NOMO-1 treated with DMSO at 0.1 percent for 48 hours (cell line): ENCODE measurements around the gene PHTF2.
A peak's percentile ranks its signal among the peaks of the same experiment; 100 is the strongest.

ENCODE experiments used
- DNase-seq: peaks from one replicate; lab custom pipeline; 2025; ENCODE audit not compliant: unreplicated experiment; lab: John Stamatoyannopoulos, UW

PHTF2 gene

GRCh38 chr7:77791956-77792355 lies 6.6 kb upstream of the PHTF2 start:
- no peak for DNase-seq

DNA sequence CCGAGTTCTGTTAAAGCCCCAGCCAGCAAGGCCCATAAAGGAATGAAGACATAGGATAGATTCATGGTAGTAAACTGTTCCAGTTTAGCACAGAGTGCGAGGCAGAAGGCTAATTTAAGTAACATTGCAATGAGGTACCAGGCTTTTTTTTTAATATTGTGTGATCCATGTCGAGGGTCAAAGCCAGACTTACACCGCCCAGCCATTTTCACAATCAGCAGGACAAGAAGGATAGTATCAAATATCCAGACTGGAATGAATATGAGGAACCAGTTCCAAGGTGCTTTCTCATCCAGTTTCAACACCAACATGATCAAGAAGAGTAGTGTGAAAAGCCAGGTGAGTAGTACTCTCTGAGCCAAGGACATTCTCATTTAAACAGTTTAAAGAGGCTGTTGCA lies 4.6 kb upstream of the PHTF2 start:
- no peak for DNase-seq

- DNase-seq: no peak
Measured at GRCh38 chr7:77796109-77796508, 2.5 kb upstream of the PHTF2 start.

- no peak for DNase-seq
Measured at GRCh38 chr7:77796960-77797359, 1.6 kb upstream of the PHTF2 start.

DNA sequence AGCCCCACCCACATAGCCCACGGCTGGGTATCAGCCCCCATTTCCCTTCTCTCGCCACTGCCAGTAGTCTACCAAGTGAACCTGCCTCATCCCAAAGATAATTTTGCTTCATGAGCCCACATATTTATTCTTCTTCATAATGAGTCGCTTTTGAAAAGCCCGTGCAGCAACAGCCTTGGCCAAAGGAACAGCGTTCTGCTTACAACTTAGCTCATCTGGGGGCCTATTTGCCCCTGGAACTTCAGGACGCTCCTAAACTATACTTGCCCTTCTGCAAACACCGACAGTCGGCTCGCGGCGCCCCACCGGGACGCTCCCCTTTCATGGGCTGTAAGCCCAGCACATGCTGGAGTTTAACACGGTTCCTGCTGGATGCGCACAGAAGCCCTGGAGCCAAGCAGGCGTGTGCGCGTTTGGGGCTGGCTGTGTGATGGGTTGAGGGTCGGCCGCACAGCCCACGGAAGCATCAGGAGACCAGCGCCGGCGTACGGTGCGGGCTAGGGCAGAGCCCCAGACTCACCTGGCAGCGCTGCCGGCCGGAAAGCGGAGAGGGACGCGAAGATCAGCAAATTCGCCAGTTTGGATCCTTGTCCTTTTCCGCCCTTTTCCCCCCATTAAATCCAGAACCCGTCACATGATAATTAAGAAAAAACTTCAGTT lies 709 bp upstream of the PHTF2 start:
- peak; percentile 60 for DNase-seq

DNA sequence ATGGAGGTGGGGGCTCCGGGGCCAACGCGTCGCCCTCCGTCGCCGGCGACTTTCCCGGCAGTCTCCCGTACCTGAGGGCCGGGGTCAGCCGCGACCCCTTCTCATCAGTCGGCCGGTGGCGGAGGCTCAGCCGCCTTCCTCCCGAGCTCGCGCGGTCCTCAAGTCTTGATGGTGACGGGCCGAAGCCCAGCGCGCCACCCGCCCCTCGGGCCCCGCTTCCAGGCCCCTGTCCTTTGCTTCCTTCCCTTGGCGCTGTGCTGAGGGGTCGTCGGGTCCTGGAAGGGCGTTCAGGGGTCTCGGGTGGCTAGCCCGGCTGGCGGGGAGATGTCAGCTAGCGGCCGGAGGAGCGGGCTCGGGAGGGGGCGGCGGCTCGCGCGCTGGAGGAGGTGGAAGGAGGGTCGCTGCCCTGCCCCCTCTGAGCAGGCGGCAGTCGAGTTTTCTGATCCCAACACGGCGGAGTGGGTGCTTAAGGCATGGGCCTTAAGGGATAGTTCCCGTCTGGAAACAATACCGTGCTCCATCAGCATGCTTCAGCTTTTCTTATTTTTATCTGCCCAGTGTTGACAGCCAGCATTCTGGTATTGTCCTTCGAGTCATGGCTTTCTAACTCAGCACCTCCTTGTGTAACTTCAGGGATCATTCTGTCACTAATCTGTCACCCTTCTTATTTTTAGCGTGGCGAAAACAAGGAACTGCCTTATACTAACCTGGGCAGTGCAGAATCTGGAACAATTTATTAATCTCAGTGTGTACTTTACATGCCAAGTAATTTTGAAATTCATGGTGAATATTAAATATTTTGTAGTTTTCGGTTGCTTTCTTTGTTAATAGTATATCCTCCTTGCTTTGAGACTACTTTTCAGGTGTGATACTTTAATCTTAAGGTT lies 748 bp downstream of the PHTF2 start:
- peak; percentile 96 for DNase-seq

DNA sequence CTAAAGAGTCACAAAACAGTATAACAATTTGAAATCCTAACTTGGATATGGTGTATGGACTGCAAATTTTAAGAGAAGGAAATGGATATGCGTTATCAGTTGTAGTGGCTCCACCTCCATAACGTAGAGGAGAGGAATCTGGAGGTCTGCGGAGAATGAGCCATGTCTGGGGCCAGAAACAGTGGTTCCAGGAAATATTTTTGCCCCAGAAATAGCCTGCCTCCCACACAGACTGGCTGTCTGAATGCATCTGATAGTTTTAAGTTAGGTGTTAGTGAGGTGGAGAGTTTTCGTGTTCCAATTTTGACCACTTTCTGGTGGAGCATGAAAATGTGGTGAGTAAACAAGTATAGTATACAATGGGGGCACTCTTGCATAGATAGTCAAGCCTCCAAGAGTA lies 1.6 kb downstream of the PHTF2 start:
- no peak for DNase-seq

DNA sequence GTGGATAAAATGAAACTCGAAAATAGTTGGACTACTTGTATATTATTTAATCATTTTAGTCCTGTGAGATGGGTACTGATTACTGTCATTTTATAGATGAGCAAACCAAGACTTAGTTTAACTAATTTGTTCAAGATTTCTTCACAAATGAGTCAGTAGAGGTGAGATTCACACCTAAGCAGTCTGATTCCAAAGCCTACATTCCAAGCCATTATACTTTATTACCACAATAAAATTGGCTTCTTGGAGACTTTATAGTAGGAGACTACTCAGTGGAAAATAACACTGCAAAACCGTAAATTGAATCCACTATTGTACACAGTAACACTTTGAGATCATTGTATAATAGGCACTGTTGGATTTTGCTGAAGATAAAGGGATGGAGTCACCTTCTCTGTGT lies 2.2 kb downstream of the PHTF2 start:
- no peak for DNase-seq

DNA sequence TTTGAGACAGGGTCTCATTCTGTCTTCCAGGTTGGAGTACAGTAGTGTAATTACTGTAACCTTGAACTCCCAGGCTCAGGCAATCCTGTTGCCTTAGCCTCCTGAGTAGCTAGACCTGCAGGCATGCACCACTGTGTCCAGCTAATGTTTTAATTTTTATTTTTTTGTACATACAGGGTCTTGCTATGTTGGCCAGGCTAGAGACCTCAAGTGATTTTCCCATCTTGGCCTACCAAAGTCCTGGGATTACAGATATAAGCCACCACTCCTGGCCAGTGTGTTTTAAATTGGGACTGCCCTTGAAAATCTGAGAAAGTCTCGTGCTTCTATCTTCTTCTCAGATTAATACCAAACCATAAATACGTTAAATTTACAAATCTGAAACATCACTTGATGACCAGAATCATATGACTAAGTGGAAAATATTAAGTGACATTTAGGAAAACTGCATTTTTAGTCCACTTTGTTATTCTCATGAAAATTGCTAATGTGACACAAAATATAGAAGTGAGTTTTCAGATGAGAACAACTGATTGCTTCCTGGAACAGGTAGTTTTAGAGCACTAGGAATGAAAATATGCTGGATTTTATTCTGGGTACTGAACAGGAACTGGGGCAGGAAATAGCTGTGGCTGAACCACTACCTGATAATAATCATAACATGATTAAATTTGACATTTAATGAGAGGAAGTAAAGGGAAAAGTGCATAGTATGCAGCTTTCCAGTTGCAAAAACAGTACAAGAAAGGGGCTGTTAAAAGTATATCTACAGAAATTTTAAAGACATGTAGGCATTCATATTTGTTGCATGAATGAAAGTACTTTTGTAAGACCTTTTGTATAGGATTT lies 4.2 kb downstream of the PHTF2 start:
- DNase-seq: peak; percentile 55

DNA sequence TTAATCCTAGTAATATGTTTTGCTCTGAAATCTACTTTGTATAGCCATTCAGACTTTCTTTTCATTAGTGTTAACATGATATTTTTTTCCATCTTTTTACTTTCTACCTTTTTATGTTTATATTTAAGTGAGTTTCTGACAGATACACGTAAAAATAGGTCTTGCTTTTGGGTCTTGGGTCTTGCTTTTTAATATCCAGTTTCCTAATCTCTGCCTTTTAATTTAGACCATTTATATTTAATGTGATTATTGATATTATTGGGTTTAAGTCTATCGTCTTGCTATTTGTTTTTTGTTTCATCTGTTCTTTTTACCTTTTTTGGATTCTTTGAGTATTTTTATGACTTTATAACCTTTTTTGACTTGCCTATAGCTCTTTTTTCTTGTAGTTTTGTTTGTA lies 7.9 kb downstream of the PHTF2 start:
- no peak for DNase-seq

DNA sequence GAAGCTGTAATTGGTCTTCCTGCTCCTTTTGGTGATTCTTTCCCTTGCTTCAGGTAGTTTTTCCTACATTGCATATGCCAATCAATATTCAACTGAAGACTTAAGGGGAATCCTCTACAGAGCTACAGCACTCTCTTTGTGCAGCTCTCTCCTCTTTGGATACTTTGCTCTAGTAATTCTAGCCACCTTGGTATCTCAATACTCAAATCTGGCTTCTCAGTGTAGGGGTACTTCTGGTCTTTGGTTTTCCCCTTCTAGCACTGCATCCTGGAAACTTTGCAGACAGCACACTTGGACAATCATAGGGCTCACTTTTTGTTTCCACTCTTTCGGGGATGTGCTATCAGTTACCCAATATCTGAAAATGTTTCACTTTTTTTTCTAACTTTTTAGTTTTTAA lies 9.9 kb downstream of the PHTF2 start:
- DNase-seq: no peak

DNA sequence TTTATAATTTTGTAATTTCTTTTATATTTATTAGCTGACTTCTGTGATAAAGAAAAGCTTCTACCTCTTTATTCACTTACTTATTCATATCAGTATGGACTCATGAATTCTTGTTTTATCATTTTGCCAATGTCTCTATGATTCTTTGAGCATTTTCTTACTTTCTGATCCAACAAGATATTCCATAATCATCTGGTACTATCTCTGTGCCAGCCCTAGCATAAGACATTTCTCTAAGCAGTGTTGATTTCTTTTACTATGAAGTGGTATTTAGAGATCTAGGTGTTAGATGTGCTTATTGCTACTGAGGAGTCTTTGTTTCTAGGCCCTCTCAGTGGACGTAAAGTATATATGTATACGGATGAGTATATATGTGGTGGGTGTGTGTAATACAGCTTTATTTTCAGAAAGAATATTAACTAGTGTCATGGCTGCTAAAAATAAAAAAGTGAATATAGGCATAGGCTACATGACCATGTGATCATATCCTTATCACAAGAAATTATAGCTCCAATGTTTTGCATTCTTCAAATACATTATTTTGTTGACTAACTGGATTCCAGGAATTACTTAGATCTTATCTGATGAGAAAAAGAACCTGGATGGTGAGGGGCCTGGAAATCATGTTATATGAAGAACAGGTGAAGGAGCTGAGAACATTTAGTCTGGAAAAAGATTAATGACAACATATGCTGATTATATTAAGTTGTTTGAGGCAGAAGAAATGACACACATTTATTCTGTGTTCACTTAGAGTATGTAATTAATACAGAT lies 13.1 kb downstream of the PHTF2 start:
- DNase-seq: no peak

DNA sequence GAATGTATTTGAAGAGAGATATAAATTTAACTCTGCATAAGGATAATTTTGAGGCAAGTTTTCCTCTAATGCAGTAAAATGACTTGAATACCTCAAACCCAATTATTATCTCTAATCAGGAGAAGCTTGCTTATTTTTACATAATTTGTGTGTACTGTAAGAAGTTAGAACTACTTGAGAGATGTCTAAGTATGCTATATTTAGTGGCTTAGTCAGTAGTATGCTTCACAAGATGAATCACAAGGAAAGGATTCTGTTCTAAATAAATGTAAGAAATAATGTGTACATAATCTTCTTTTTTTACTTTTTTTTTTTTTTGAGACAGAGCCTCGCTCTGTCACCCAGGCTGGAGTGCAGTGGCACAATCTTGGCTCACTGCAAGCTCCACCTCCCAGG lies 13.7 kb downstream of the PHTF2 start:
- no peak for DNase-seq

GRCh38 chr7:77813180-77813579 lies 14.6 kb downstream of the PHTF2 start:
- peak; percentile 37 for DNase-seq

- DNase-seq: peak; percentile 96
Measured at GRCh38 chr7:77819021-77819420, 20.4 kb downstream of the PHTF2 start.

GRCh38 chr7:77820967-77821366 lies 22.4 kb downstream of the PHTF2 start:
- no peak for DNase-seq

DNA sequence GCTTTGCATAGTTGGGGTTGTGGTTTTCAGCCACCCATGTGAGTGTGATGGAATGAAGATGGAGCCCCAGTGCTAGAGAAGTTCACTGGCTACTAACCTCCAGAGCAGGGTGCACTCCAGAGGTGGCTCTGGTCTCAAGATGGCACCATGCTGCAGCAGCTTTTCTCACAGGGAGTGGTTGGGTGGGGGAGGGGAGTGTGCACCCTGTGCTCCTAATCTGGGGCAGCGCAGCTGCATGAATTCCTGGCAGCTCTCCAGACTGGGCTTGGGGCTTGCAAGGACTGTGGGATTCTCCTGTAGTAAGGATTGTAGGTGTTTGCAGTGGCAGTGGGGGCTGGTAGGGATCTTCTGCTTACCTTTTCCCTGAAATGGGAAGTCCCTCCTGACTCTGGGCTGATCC lies 23.7 kb downstream of the PHTF2 start:
- no peak for DNase-seq

DNA sequence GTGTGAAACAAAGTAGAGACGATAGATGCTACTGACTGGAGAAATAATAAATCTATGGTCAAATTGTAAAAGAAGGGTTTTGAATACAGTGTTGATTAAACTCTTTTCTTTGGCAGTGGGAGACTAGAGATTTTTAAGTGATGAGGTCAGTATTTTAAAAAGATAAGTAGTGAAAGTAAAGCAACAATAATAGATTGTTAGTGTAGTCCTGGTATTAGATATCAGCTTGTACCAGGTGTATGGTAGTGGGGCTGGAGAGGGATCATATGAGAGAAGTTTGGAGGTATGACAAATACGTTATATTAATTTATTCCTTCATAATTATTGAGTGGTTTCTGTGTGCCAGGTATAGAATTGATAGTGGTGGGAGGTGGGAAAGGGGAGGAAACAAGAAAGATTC lies 25.2 kb downstream of the PHTF2 start:
- no peak for DNase-seq

DNA sequence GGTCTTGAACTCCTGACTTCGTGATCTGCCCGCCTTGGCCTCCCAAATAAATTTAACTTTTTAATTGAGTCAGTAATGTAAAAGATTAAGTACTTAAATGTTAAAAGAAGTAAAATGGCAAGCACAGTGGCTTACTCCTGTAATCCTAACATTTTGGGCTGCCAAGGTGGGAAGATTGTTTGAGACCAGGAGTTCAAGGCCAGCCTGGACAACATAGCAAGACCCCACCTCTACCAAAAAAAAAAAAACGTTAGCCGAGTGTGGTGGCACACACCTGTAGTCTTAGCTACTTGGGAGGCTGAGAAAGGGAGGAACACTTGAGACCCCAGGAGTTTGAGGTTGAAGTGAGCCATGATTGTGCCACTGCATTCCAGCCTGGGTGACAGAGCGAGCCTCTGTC lies 26.1 kb downstream of the PHTF2 start:
- no peak for DNase-seq

DNA sequence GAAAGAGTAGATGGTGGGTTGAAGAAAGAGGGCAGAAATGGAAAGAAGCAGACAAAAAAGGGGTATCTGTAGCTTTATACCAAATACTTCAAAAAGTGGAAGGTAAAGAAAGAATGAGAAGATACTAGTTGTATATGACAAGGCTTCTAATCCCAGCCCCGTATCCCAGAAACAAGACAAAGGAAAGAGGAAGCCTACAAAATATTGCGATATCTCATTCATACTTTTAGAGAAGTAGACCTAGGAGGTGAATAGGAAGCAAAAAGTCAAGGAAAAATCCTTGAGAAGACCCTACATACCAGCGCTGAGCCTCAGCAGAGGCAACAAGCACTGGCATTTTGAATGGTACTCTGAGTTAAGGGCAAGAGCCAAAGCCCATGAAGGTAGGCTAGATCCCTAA lies 26.6 kb downstream of the PHTF2 start:
- DNase-seq: peak; percentile 78

GRCh38 chr7:77826300-77826699 lies 27.7 kb downstream of the PHTF2 start:
- no peak for DNase-seq
